Common myeloid progenitor, CD34-positive (primary cell): ENCODE measurements around the gene SPACA7.

ENCODE experiments used
- CTCF ChIA-PET: fragments of 350-600 bp; sonication (Branson Sonifier 250); formaldehyde crosslinking; loops from one replicate; lab custom pipeline; 2021; ENCODE audit warnings: antibody characterized with exemption; lab: Charles Lee
- POLR2A ChIA-PET: fragments of 350-600 bp; sonication (Branson Sonifier 250); formaldehyde crosslinking; loops from one replicate; lab custom pipeline; 2021; ENCODE audit warnings: antibody characterized with exemption; lab: Charles Lee
- DNase-seq, 3 donors: peaks; one replicate each; pipeline versions ENCODE4 v3.0.0 to v3.0.0-alpha.2; 2013
- H3K27ac ChIP-seq, 2 experiments: 1 replicate in 1 of 2; 2 replicates in 1 of 2; pipeline ENCODE4 v1.7.0; 2013; ENCODE audit warnings: inconsistent platforms in 2 of 2, low read length in 2 of 2, mild to moderate bottlenecking in 2 of 2, low read depth in 1 of 2, moderate library complexity in 1 of 2; ENCODE audit not compliant: severe bottlenecking in 2 of 2, insufficient read depth in 1 of 2, poor library complexity in 1 of 2
- H3K27me3 ChIP-seq, 5 experiments: replicated peaks in 2 of 5; 1 replicate in 3 of 5; 2 replicates in 2 of 5; pipeline versions ENCODE4 v1.6.1 to v1.7.0; 2013; ENCODE audit warnings: low read length in 4 of 5, mild to moderate bottlenecking in 2 of 5, moderate library complexity in 2 of 5, inconsistent platforms in 1 of 5; ENCODE audit not compliant: insufficient read depth in 5 of 5, control insufficient read depth in 4 of 5
- H3K36me3 ChIP-seq, 4 experiments: 1 replicate in 2 of 4; 2 replicates in 2 of 4; pipeline versions ENCODE4 v1.6.1 to v1.7.0; 2013; ENCODE audit warnings: low read length in 3 of 4, control low read depth in 1 of 4, mild to moderate bottlenecking in 1 of 4; ENCODE audit not compliant: control insufficient read depth in 4 of 4, insufficient read depth in 4 of 4
- H3K4me1 ChIP-seq, 4 experiments: 1 replicate in 3 of 4; 2 replicates in 1 of 4; pipeline versions ENCODE4 v1.6.1 to v1.7.1; 2013; ENCODE audit warnings: low read length in 3 of 4, mild to moderate bottlenecking in 3 of 4, control low read depth in 1 of 4, inconsistent platforms in 1 of 4, moderate library complexity in 1 of 4; ENCODE audit not compliant: control insufficient read depth in 4 of 4, insufficient read depth in 4 of 4; ENCODE audit errors: control extremely low read depth in 1 of 4
- H3K4me3 ChIP-seq, 7 experiments: 1 replicate in 4 of 7; 2 replicates in 3 of 7; pipeline versions ENCODE4 v1.5.1 to v1.7.0; 2013; ENCODE audit warnings: mild to moderate bottlenecking in 7 of 7, low read length in 6 of 7, moderate library complexity in 6 of 7, inconsistent platforms in 2 of 7, low read depth in 2 of 7, control low read depth in 1 of 7; ENCODE audit not compliant: insufficient read depth in 4 of 7, control insufficient read depth in 1 of 7; ENCODE audit errors: extremely low read depth in 1 of 7
- H3K9me3 ChIP-seq, 5 experiments: 1 replicate in 4 of 5; 2 replicates in 1 of 5; pipeline versions ENCODE4 v1.6.1 to v1.7.1; 2013; ENCODE audit warnings: low read length in 4 of 5, mild to moderate bottlenecking in 2 of 5, inconsistent platforms in 1 of 5, low read depth in 1 of 5, moderate library complexity in 1 of 5; ENCODE audit not compliant: control insufficient read depth in 4 of 5, insufficient read depth in 2 of 5; ENCODE audit errors: control extremely low read depth in 1 of 5
- WGBS: methylation state at CpG from one replicate; pipeline ENCODE4 v1.1.5; 2013; ENCODE audit not compliant: insufficient coverage; 5-methylcytosine and 5-hydroxymethylcytosine counted together

Gene SPACA7

DNA sequence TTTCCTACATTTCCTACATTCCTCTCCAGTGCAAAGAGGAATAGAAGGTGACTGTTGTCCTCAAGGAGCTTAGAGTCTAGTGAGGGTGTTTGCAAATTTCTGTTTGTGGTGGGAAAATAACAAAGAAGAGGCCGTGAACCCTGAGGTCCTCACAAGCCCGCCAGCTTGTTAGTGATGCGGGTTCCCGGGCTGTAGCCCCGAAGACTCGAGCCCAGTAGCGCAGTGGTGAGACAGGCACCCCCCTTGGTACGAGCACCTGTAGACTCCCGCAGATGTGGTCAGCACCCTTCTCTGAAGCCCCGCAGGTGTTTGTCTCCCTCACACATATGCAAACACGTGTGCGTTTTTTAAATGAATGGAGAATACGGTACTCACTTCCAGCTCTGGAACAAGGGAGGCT is 26.5 kb upstream of the SPACA7 start:
- POLR2A ChIA-PET: no interaction called here
- Histone ChIP-seq H3K9me3 (peaks cover 0 to 1% (median 0%) of the 10 kb centered on the region in 5 experiments), H3K27ac (no peak overlapping the region), H3K36me3 (no peaks in the 10 kb centered on the region), H3K27me3 (peaks cover 15 to 68% (median 26%) of the 10 kb centered on the region in 5 experiments), H3K4me1 (no peaks in the 10 kb centered on the region), H3K4me3 (no peak overlapping the region)
- 72% methylated on average over 13 of the region's 13 CpGs for WGBS
- CTCF ChIA-PET: no interaction called here
- no peak for DNase-seq

DNA sequence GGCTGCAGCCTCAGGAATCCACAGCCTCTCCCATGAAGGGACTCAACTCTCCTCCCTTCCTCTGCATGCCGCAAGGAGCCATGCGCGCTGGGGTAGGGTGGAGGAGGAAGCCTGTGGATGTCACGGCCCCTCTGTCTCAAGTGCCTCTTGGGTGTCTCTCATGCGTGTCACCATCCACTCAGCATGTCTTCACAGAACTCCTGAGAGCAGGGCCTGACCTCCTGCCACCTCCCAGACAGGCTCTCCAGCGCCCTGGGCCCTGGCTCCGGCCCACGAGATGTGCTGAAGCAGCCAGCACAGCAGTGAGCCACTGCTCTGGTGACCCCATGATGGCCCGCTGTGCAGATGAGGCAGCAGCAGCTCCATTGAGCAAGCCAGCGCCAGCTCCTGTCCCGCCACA is 25.9 kb upstream of the SPACA7 start:
- ChIA-PET CTCF (no interaction called here), POLR2A (no interaction called here)
- no peak overlapping the region for H3K4me3 ChIP-seq
- H3K27ac ChIP-seq: no peak overlapping the region
- peaks cover 0 to 1% (median 0%) of the 10 kb centered on the region in 5 experiments for H3K9me3 ChIP-seq
- peaks cover 15 to 63% (median 23%) of the 10 kb centered on the region in 5 experiments for H3K27me3 ChIP-seq
- H3K4me1 ChIP-seq: no peaks in the 10 kb centered on the region
- DNase-seq: no peak
- 86% methylated on average over 3 of the region's 11 CpGs for WGBS
- H3K36me3 ChIP-seq: no peaks in the 10 kb centered on the region

DNA sequence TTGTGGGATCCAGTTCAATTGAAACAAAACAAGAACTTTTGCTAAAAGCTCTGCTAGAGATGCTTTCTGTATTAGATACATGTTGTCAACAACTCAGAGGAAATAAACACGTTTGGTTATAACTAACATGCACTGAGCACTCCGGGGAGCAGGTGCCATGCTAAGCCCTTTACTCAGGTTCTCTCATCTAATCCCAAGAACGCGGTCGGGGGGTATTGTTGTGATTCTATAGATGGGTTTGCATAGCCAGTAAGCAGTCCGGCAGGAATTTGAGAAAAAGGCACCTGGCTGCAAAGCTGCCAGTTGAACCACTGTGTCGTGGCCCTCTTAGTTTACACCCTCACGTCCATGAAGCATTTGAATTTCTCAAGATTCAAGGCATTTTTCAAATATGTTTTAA is 24.3 kb upstream of the SPACA7 start:
- no peak overlapping the region for H3K27ac ChIP-seq
- WGBS: 28% methylated on average over 8 of the region's 8 CpGs
- ChIA-PET POLR2A (no interaction called here), CTCF (no interaction called here)
- no peaks in the 10 kb centered on the region for H3K4me1 ChIP-seq
- DNase-seq: no peak
- H3K4me3 ChIP-seq: no peak overlapping the region
- H3K9me3 ChIP-seq: peaks cover 0 to 1% (median 0%) of the 10 kb centered on the region in 5 experiments
- no peaks in the 10 kb centered on the region for H3K36me3 ChIP-seq
- H3K27me3 ChIP-seq: peaks cover 7 to 48% (median 11%) of the 10 kb centered on the region in 5 experiments

DNA sequence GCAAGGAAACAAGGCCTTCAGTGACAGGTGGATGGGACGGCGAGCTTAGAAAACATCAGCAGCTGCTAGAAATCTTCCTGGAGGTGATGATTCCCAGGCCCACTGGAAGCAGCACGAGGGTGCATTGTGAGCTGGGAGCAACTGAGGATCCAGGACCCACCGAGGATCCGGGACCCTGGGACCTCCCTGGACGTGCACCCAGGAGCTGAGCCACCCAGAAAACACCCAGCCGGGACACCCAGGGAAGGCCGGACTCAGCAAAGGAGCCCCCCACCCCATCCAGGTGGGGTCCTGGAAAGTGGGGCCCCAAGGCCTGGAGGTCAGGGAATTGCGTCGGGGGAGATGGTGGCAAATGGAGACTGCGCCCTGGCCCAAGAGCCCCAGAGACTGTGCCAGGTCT is 22.3 kb upstream of the SPACA7 start:
- 96% methylated on average over 11 of the region's 11 CpGs for WGBS
- Histone ChIP-seq H3K4me3 (no peak overlapping the region), H3K36me3 (no peaks in the 10 kb centered on the region), H3K4me1 (no peaks in the 10 kb centered on the region), H3K9me3 (peaks cover 0 to 1% (median 0%) of the 10 kb centered on the region in 5 experiments), H3K27ac (no peak overlapping the region), H3K27me3 (peaks cover 0 to 32% (median 7%) of the 10 kb centered on the region in 5 experiments)
- CTCF ChIA-PET: no interaction called here
- POLR2A ChIA-PET: no interaction called here
- no peak for DNase-seq

DNA sequence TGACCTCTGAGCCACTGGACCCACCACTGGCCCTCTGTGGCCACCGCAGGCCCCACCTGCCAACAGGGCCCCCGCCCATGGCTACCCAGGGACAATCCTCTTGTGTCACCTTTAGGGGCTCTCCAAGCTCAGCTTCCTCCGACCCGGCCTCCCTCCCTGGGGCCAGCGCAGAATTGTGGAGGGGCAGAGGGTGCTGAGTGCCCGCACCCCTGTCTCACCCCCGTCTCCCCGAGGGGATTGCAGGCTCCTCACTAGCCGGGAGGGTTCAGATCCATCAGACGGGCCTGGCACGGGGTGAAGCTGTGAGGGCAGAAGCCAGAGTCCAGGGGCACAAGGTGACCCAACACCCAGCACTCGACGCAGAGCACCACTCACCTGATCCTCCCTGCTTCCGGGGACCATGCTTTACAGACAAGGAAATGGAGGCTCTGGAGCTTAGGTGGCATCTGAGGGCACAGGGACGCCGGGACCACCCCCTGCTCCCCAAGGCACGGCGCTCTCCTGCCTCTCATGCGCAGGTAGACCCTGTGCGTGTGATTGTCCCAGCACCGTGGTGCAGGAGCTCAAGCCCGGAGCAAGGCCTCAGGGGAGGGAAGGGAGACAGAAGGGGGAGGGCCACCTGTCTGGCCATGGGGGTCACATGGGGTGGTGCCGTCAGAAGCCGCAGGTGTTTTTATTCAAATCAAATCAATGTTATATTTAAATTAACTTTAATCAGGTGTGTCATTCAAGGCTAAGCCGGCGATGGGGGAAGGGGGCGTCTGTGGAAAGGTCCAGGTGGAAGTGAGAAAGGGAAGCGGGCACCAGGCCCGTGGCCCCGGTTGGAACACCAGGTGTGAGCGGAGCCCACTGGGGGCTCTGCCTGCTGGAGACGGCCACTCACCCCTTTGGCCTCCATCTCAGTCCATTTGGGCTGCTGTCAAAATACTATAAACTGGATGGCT is 21.6 kb upstream of the SPACA7 start:
- H3K4me3 ChIP-seq: no peak overlapping the region
- peaks cover 0 to 30% (median 6%) of the 10 kb centered on the region in 5 experiments for H3K27me3 ChIP-seq
- no peak overlapping the region for H3K27ac ChIP-seq
- CTCF ChIA-PET: no interaction called here
- POLR2A ChIA-PET: no interaction called here
- DNase-seq: no peak
- no peaks in the 10 kb centered on the region for H3K4me1 ChIP-seq
- H3K36me3 ChIP-seq: no peaks in the 10 kb centered on the region
- peaks cover 0 to 1% (median 0%) of the 10 kb centered on the region in 5 experiments for H3K9me3 ChIP-seq
- 89% methylated on average over 24 of the region's 32 CpGs for WGBS

DNA sequence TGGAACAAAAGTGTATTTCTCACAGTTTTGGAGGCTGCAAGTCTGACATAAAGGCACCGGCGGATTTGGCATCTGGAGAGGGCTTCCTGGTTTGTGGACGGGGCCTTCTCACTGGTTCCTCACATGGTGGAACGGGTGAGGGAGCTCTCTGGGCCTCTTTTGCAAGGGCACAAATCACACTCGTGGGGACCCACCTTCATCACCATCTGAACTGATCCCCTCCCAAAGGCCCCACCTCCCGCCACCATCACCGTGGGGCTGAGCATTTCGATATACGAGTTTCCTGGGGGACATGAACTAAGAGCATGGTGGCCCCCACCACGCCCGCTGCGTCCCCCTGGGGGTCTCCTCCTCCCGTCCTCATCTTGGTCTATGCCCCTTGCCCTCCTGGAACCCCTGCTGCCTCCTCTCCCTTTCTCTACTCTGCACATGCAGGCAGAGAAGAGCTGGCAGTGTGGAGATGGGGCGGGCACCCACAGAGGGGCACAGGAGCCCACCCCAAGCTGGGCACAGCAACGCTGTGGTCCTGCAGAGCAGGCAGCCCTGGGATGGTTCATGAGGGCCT is 20.8 kb upstream of the SPACA7 start:
- DNase-seq: no peak
- H3K4me3 ChIP-seq: no peak overlapping the region
- H3K27ac ChIP-seq: no peak overlapping the region
- H3K9me3 ChIP-seq: peaks cover 0 to 1% (median 0%) of the 10 kb centered on the region in 5 experiments
- ChIA-PET CTCF (no interaction called here), POLR2A (no interaction called here)
- WGBS: 93% methylated on average over 14 of the region's 15 CpGs
- H3K36me3 ChIP-seq: no peaks in the 10 kb centered on the region
- H3K27me3 ChIP-seq: peaks cover 0 to 24% (median 5%) of the 10 kb centered on the region in 5 experiments
- no peaks in the 10 kb centered on the region for H3K4me1 ChIP-seq

DNA sequence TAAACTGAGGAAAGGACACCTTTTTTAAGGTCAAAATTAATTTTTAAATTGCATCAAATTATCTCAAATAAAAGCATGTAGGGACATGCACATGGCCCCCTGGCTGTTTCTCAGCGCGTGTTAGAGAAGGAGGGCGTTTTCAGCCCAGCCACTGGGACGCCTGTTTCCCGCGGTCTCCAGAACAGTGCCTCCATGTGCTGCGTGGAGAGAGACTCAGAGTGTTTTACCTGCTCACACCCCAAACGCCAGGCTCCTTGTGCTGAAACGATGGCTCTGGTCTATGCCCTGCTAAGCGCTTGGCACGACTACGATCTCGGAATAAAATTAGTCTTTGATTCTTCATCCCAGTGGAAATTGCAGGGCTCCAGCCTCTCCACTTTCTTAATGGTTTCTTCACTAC is 20.0 kb upstream of the SPACA7 start:
- DNase-seq: no peak
- ChIA-PET CTCF (no interaction called here), POLR2A (no interaction called here)
- WGBS: 86% methylated on average over 13 of the region's 13 CpGs
- no peak overlapping the region for H3K27ac ChIP-seq
- no peaks in the 10 kb centered on the region for H3K4me1 ChIP-seq
- H3K9me3 ChIP-seq: peaks cover 0 to 3% (median 0%) of the 10 kb centered on the region in 5 experiments
- peaks cover 0 to 17% (median 4%) of the 10 kb centered on the region in 5 experiments for H3K27me3 ChIP-seq
- no peak overlapping the region for H3K4me3 ChIP-seq
- no peaks in the 10 kb centered on the region for H3K36me3 ChIP-seq
